Pancreas (tissue), 10 donors: Measurements from ENCODE around the gene NRK. TPM values are rescaled to one million over a fixed set of nuclear protein-coding genes. Genes with fewer than 3 reads are reported as not detected.
"Not testable (repeated sequence)": the region's sequence is repeated elsewhere in the genome, so short reads cannot be mapped to it uniquely, and the experiment has no call there.

ENCODE experiments used
- ATAC-seq, 4 donors: fragments of 200-7000 bp; cut with Tn5 transposase; one replicate each; pipeline versions ENCODE4 v1.8.0 to v1.9.1; 2020; ENCODE audit warnings: mild to moderate bottlenecking in 4 of 4, moderate library complexity in 4 of 4
- DNase-seq, 6 donors: peaks; one replicate each; pipeline ENCODE4 v3.0.0-alpha.2; 2020
- FAIRE-seq: peaks from 2 replicates; lab custom pipeline; 2012; peaks lifted over from hg19 to GRCh38; lab: Jason Lieb, UNC
- H3K27ac ChIP-seq, 4 donors: fragments of 200-600 bp; sonication (generic); 1 replicate in 3 of 4; 2 replicates in 1 of 4; pipeline versions ENCODE4 v1.5.0 to v1.8.0; 2020
- H3K27me3 ChIP-seq, 4 donors: fragments of 200-600 bp; one replicate each; pipeline ENCODE4 v1.8.0; 2021
- H3K36me3 ChIP-seq, 3 donors: fragments of 200-600 bp; sonication (generic) in 1 of 3; one replicate each; pipeline versions ENCODE4 v1.5.0 to v1.8.0; 2020 to 2021
- H3K4me1 ChIP-seq, 3 donors: fragments of 200-600 bp; one replicate each; pipeline ENCODE4 v1.8.0; 2021
- H3K4me3 ChIP-seq, 4 donors: fragments of 200-600 bp; sonication (generic) in 2 of 4; one replicate each; pipeline versions ENCODE4 v1.5.0 to v1.8.0; 2020 to 2021
- H3K9me3 ChIP-seq, 4 donors: fragments of 200-600 bp; one replicate each; pipeline ENCODE4 v1.8.0; 2021
- CTCF ChIP-seq, 4 donors: fragments of 200-600 bp; sonication (generic) in 3 of 4; IDR thresholded peaks; one replicate each; pipeline versions ENCODE4 v1.5.0 to v1.8.0; 2021; ENCODE audit warnings: antibody characterized with exemption in 4 of 4
- WGBS, 2 donors: extraction: QIAGEN DNeasy Blood & Tissue Kit; methylation state at CpG; one replicate each; pipeline ENCODE4 v1.1.7; 2013; 5-methylcytosine and 5-hydroxymethylcytosine counted together
- intact Hi-C, 3 donors: fragments of 100-400 bp; cut with DNase I; formaldehyde crosslinking; loops; one replicate each; pipeline versions ENCODE4 v1.11.1 to v1.14.2; 2022
- polyA plus RNA-seq, 2 donors: library from polyadenylated mRNA; stranded (reverse); fragments of 200-250 nt; gene quantifications; one replicate each; pipeline ENCODE4 v1.2.3, GENCODE V29; 2013
- total RNA-seq, 6 donors: library from RNA; stranded (reverse); fragmentation: NEBNext Ultra II Directional in 4 of 6; extraction: Animal tissue kit (Norgen Biotek cat#: 25700) in 4 of 6; gene quantifications; one replicate each; pipeline versions ENCODE4 v1.2.1 to v1.2.4, GENCODE V29; 2021 to 2023
- donor health status: healthy with polysubstance abuse.
- donor health status: DM: no; HTN: no; CAD: no; lungs with moderate emphysema.
- donor health status: DM: no; HTN: no; CAD: no.
- donor health status: control.
- donor health status: control.
- donor health status: Bipolar disorder and iron deficiency.
- donor health status: DM: yes; HTN: yes; CAD: no.
- donor health status: DM: no; HTN: no; CAD: no.
- donor health status: DM: no; HTN: no; CAD: no.
- donor health status: DM: yes; HTN: yes; CAD: no.

Gene NRK
- total RNA-seq (1 to 10 TPM in 2 of 6 donors, under 1 TPM in 4; 0.16 to 1.4 (median 0.57) TPM), polyA plus RNA-seq (under 1 TPM; 0.14 to 0.15 TPM)

DNA sequence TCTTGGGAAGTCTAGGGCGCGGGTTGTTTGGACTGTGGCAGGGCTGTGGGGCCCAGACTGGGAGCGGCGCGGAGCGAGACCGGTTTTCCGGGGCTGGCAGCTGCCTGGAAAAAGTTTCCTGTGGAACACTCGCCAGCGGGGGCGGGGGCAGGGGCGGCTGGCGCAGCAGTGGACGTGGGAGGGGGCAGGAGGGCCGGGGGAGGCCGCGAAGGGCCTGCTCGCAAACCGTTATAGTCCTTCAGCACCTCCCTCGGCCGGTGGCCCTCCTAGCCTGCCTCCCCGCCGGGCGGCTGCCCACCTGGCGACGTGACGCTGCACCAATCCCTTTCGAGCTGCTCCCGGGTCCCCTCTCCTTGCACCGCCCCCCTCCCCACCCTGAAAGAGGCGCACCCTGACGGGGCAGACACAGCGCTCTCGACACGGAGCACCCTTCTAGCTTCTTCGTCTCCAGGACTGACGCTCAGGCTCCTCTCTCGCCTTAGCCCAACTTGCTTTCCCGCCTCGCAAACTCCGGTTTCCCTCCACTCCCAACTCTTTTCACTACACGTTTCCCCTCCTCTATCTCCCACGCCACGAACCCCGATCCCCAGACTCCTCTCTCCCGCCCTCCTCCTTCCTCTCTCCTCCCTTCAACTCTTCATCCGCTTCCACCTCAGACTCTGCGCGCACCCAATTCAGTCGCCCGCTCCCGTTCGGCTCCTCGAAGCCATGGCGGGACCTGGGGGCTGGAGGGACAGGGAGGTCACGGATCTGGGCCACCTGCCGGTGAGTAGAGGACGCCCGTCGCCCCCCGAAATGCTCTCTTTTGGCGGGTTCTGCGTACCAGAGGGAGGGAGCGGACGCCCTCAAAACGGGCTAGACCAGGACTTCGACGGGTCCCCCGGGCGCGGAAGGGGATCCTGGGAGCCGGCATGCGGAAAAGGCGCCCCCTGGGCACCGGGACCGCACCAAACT, at the start of gene NRK:
Gene NRK, plus strand, starts transcription at position 402 of the 954 bp plus-strand sequence. Its CDS starts 307 bp downstream, at position 709.
- H3K27ac ChIP-seq = no peak within 1 kb of the TSS
- WGBS, 2 donors = 2 to 28% methylated on average over 68 to 76 of the region's 76 CpGs
- peak; percentile 40 to 71 (median 64) for ATAC-seq
- H3K9me3 ChIP-seq = no peaks in the 10 kb centered on the region
- intact Hi-C loops = no loop called here
- H3K4me3 ChIP-seq = peak within 1 kb of the TSS in 2 of 4 donors; percentile 15 to 38
- no peaks in the 10 kb centered on the region for H3K4me1 ChIP-seq
- H3K36me3 ChIP-seq = no peaks in the 10 kb centered on the region
- TF ChIP-seq CTCF (IDR thresholded peaks at IDR 0.05) = no peak
- FAIRE-seq = no peak
- H3K27me3 ChIP-seq = peaks cover 0 to 52% (median 6%) of the 10 kb centered on the region in 4 donors
- peak in 3 of 6 donors; percentile 21 to 74 (median 59) for DNase-seq

DNA sequence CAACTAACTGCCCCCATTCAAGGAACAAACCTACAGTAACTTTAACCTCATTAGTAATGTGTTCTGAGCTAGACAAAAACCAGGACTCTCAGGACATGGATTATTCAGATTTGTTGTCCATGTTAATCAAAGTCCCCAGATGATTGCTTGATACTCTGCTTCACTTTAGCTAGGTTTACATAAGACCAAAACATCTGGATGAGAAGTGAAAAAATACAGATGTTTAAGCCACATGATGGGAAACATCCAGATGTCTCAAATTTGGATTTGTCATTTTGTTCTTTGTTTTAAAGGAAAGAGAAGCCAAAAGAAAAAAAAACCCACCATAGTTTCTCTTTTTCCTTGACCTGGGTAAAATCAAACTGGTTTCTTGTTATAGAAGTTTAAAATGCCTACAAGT, 48.5 kb upstream of the NRK start:
- FAIRE-seq = peak; percentile 77
- no peak for ATAC-seq
- Histone ChIP-seq H3K27me3 (peaks cover 0 to 40% (median 12%) of the 10 kb centered on the region in 4 donors), H3K9me3 (no peaks in the 10 kb centered on the region), H3K4me1 (no peaks in the 10 kb centered on the region), H3K27ac (no peak overlapping the region), H3K4me3 (no peak overlapping the region), H3K36me3 (no peaks in the 10 kb centered on the region)
- intact Hi-C loops = no loop called here
- no peak for DNase-seq
- TF ChIP-seq CTCF (IDR thresholded peaks at IDR 0.05) = no peak

DNA sequence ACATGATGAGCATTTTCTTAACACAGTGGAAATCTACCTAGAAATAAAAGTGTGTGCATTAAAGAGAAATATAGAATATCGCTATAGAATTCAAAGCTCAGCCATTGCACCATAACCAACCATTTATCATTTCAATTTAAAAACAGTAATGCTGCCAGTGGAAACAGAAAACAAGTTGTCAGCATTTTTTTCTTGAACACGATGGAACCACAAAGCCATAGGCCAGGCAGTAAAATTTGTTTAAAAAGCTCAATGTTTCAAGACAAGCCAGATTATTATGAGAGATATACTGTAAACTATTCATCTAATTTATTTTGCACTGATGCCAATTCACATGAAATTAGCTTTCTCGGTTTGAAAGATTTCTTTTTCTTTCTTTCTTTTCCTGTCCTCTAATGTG, 46.7 kb upstream of the NRK start:
- no peaks in the 10 kb centered on the region for H3K4me1 ChIP-seq
- no peaks in the 10 kb centered on the region for H3K36me3 ChIP-seq
- intact Hi-C loops = no loop called here
- no peaks in the 10 kb centered on the region for H3K9me3 ChIP-seq
- TF ChIP-seq CTCF (IDR thresholded peaks at IDR 0.05) = no peak
- no peak for ATAC-seq
- FAIRE-seq = no peak
- H3K27me3 ChIP-seq = peaks cover 0 to 21% (median 5%) of the 10 kb centered on the region in 4 donors
- H3K4me3 ChIP-seq = no peak overlapping the region
- WGBS, 2 donors = 60 to 67% methylated on average over 3 of the region's 3 CpGs
- H3K27ac ChIP-seq = no peak overlapping the region
- no peak for DNase-seq

- peaks cover 0 to 6% (median 2%) of the 10 kb centered on the region in 4 donors for H3K27me3 ChIP-seq
- no peak overlapping the region for H3K4me3 ChIP-seq
- ATAC-seq (no peak), FAIRE-seq (no peak), DNase-seq (no peak)
- no peaks in the 10 kb centered on the region for H3K4me1 ChIP-seq
- WGBS, 2 donors = 39 to 67% methylated on average over 1 of the region's 1 CpG
- no peak for TF ChIP-seq CTCF (IDR thresholded peaks at IDR 0.05)
- no peak overlapping the region for H3K27ac ChIP-seq
- intact Hi-C loops = no loop called here
- H3K36me3 ChIP-seq = no peaks in the 10 kb centered on the region
- H3K9me3 ChIP-seq = no peaks in the 10 kb centered on the region
Observed at GRCh38 chrX:105781804-105782203, 40.5 kb upstream of the NRK start.

DNA sequence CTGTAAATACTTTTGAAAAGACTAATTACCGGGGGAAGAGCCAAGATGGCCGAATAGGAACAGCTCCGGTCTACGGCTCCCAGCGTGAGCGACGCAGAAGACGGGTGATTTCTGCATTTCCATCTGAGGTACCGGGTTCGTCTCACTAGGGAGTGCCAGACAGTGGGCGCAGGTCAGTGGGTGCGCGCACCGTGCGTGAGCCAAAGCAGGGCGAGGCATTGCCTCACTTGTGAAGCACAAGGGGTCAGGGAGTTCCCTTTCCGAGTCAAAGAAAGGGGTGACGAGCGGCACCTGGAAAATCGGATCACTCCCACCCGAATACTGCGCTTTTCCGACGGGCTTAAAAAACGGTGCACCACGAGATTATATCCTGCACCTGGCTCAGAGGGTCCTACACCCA, 25.5 kb upstream of the NRK start:
- H3K27ac ChIP-seq, ATAC-seq, H3K9me3 ChIP-seq, H3K4me1 ChIP-seq, FAIRE-seq, H3K4me3 ChIP-seq, DNase-seq, H3K36me3 ChIP-seq, intact Hi-C loops, H3K27me3 ChIP-seq: not testable (repeated sequence)
- 78 to 81% methylated on average over 25 to 26 of the region's 26 CpGs for WGBS, 2 donors
